Osteocyte (in vitro differentiated cells): ENCODE data around the gene NFE2. TPM values are rescaled to one million over a fixed set of nuclear protein-coding genes. Genes with fewer than 3 reads are reported as not detected.
"Not testable (repeated sequence)": the region's sequence is repeated elsewhere in the genome, so short reads cannot be mapped to it uniquely, and the experiment has no call there.

Experiments used
- DNase-seq: peaks from one replicate; pipeline ENCODE4 v3.0.0; 2021; ENCODE audit warnings: mixed read lengths; ENCODE audit not compliant: unreplicated experiment; ENCODE audit errors: extremely low spot score
- H3K27ac Mint-ChIP-seq: one replicate; pipeline ENCODE4 v1.8.0; 2021; ENCODE audit warnings: mild to moderate bottlenecking, mixed read lengths; ENCODE audit not compliant: unreplicated experiment
- H3K27me3 Mint-ChIP-seq: one replicate; pipeline ENCODE4 v1.8.0; 2021; ENCODE audit warnings: mixed read lengths; ENCODE audit not compliant: unreplicated experiment
- H3K36me3 Mint-ChIP-seq: one replicate; pipeline ENCODE4 v1.8.0; 2021; ENCODE audit warnings: mixed read lengths; ENCODE audit not compliant: unreplicated experiment
- H3K4me1 Mint-ChIP-seq: one replicate; pipeline ENCODE4 v1.8.0; 2021; ENCODE audit warnings: mixed read lengths; ENCODE audit not compliant: unreplicated experiment
- H3K4me3 Mint-ChIP-seq: one replicate; pipeline ENCODE4 v1.8.0; 2021; ENCODE audit warnings: mild to moderate bottlenecking, moderate library complexity, mixed read lengths; ENCODE audit not compliant: unreplicated experiment
- H3K9me3 Mint-ChIP-seq: one replicate; pipeline ENCODE4 v1.8.0; 2021; ENCODE audit warnings: mixed read lengths; ENCODE audit not compliant: unreplicated experiment
- total RNA-seq: library from RNA; stranded (reverse); gene quantifications from 2 replicates; pipeline ENCODE4 v1.2.1, GENCODE V29; 2021
- TF ChIP-seq, protein P1 (sequence below): fragments of 200-600 bp; sonication (generic); IDR thresholded peaks from 2 replicates; pipeline ENCODE4 v1.5.0; 2021; ENCODE audit warnings: antibody characterized with exemption, mild to moderate bottlenecking, moderate library complexity

NFE2 gene
- total RNA-seq, 1 donor from 2014 or later = 0.30 TPM

DNA sequence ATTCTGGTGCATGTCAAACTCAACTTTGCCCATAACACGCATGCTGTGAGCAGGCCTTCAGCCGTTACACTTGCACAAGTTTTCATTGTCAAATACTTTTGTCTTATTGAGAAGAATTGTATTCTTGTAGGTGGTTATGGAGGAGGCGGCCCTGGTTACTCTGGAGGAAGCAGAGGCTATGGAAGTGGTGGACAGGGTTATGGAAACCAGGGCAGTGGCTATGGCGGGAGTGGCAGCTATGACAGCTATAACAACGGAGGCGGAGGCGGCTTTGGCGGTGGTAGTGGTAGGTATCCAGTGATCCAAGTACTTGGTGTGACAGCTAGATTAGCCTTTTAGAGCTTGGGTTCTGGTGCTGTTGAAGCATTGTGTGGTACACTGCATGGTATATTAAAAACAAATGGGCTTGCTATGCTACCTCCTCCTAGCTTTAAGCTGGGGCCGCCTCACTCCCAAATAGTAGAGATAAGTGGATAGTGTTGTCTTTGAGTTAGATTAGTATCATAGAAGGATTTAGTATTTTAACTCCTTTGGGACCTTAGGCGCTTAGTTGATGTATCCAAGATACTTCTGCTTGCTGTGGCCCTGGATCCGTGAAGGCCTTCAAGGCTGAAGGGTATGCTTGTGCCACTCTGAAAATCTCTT is 17.7 kb downstream of the NFE2 start:
- H3K36me3 Mint-ChIP-seq = peaks cover 57% of the 10 kb centered on the region
- no peak overlapping the region for H3K4me3 Mint-ChIP-seq
- H3K27me3 Mint-ChIP-seq = no peaks in the 10 kb centered on the region
- TF ChIP-seq, protein P1, sequence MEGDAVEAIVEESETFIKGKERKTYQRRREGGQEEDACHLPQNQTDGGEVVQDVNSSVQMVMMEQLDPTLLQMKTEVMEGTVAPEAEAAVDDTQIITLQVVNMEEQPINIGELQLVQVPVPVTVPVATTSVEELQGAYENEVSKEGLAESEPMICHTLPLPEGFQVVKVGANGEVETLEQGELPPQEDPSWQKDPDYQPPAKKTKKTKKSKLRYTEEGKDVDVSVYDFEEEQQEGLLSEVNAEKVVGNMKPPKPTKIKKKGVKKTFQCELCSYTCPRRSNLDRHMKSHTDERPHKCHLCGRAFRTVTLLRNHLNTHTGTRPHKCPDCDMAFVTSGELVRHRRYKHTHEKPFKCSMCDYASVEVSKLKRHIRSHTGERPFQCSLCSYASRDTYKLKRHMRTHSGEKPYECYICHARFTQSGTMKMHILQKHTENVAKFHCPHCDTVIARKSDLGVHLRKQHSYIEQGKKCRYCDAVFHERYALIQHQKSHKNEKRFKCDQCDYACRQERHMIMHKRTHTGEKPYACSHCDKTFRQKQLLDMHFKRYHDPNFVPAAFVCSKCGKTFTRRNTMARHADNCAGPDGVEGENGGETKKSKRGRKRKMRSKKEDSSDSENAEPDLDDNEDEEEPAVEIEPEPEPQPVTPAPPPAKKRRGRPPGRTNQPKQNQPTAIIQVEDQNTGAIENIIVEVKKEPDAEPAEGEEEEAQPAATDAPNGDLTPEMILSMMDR = no peak
- no peaks in the 10 kb centered on the region for H3K9me3 Mint-ChIP-seq
- H3K4me1 Mint-ChIP-seq = peaks cover 57% of the 10 kb centered on the region
- no peak for DNase-seq
- H3K27ac Mint-ChIP-seq = no peak overlapping the region

- not testable (repeated sequence) for H3K27me3 Mint-ChIP-seq, DNase-seq, H3K9me3 Mint-ChIP-seq, H3K4me3 Mint-ChIP-seq, H3K27ac Mint-ChIP-seq
- H3K4me1 Mint-ChIP-seq = peaks cover 63% of the 10 kb centered on the region
- H3K36me3 Mint-ChIP-seq = peaks cover 47% of the 10 kb centered on the region
These were observed 19.1 kb downstream of the NFE2 start for GRCh38 chr12:54281694-54282093.

DNA sequence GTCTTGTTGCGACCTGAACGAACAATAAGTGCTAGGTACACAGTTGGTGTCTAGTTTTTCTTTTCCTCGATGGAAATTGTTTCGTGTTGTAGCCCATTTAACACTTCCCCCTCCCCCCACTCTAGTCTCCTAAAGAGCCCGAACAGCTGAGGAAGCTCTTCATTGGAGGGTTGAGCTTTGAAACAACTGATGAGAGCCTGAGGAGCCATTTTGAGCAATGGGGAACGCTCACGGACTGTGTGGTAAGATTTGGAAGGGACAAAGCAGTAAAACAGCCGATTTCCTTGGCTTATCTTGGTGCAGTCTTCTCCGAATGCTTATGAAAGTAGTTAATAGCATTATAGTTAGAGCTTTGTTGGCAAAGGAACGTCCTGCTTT is 19.6 kb downstream of the NFE2 start:
- not testable (repeated sequence) for H3K9me3 Mint-ChIP-seq

DNA sequence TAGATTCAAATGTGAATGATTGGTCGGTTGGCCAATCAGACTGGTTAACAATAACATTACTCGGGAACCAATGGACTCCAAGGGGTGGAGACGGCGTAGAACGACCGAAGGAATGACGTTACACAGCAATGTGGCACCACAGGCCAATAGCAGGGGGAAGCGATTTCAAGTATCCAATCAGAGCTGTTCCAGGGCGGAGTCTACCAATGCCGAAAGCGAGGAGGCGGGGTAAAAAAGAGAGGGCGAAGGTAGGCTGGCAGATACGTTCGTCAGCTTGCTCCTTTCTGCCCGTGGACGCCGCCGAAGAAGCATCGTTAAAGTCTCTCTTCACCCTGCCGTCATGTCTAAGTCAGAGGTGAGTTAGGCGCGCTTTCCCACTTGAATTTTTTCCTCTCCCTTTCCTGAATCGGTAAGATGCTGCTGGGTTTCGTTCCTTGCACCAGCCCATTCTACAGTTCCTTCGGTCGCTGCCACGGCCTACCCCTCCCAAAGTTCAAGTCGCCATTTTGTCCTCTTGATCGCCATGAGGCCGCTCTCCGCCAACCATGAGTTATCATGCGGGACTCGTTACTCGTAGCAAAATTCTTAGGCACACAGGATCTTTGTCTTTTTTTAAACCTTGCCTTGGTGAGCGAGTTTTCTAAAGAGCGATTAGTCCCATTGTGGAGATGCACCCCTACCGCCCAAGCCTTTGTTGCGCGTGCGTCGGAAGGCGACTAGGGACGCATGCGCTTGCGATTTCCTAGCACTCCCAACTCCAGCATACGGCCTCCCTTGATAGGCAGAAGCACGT is 20.2 kb downstream of the NFE2 start, which contains the start of gene HNRNPA1:
Gene HNRNPA1, plus strand, starts transcription at position 259 of the 793 bp plus-strand sequence. Its CDS starts 82 bp downstream, at position 341.
- TF ChIP-seq, protein P1 = no peak
- Mint-ChIP-seq H3K4me3 (no peak within 1 kb of the TSS), H3K4me1 (peaks cover 63% of the 10 kb centered on the region), H3K9me3 (no peaks in the 10 kb centered on the region), H3K36me3 (peaks cover 40% of the 10 kb centered on the region), H3K27me3 (no peaks in the 10 kb centered on the region), H3K27ac (no peak within 1 kb of the TSS)
- peak; percentile 98 for DNase-seq

More for the DNA sequence above, 19.6 kb downstream of the NFE2 start:
- H3K27ac Mint-ChIP-seq, H3K27me3 Mint-ChIP-seq, DNase-seq, H3K4me3 Mint-ChIP-seq: not testable (repeated sequence)
- peaks cover 43% of the 10 kb centered on the region for H3K36me3 Mint-ChIP-seq
- H3K4me1 Mint-ChIP-seq = peaks cover 66% of the 10 kb centered on the region

GRCh38 chr12:54279632-54280467 is 21.0 kb downstream of the NFE2 start, which contains the start of gene CBX5:
Gene CBX5 (minus strand): TSS chr12:54280122. CDS start chr12:54257650, 22,472 bp downstream.
- H3K36me3 Mint-ChIP-seq = peaks cover 33% of the 10 kb centered on the region
- TF ChIP-seq, protein P1 = no peak
- peak; percentile 100 for DNase-seq
- H3K4me3 Mint-ChIP-seq = no peak within 1 kb of the TSS
- no peaks in the 10 kb centered on the region for H3K9me3 Mint-ChIP-seq
- H3K27me3 Mint-ChIP-seq = no peaks in the 10 kb centered on the region
- H3K27ac Mint-ChIP-seq = no peak within 1 kb of the TSS
- peaks cover 55% of the 10 kb centered on the region for H3K4me1 Mint-ChIP-seq
